Transverse colon (tissue), 4 donors: ENCODE data around the gene OR52W1. TPM values are rescaled to one million over a fixed set of nuclear protein-coding genes. Genes with fewer than 3 reads are reported as not detected.

Experiments
- DNase-seq: peaks from one replicate; pipeline ENCODE4 v3.0.0-alpha.2; 2019
- H3K27ac ChIP-seq, 4 donors: fragments of 200-600 bp; sonication (generic); 2 replicates each; pipeline ENCODE4 v1.5.1; 2016 to 2018; ENCODE audit warnings: inconsistent platforms in 4 of 4
- H3K27me3 ChIP-seq: fragments of 200-600 bp; sonication (generic); 2 replicates; pipeline ENCODE4 v1.5.1; 2017; ENCODE audit warnings: inconsistent platforms
- H3K36me3 ChIP-seq, 4 donors: fragments of 200-600 bp; sonication (generic); 2 replicates each; pipeline ENCODE4 v1.5.1; 2017 to 2019; ENCODE audit warnings: inconsistent platforms in 4 of 4
- H3K4me1 ChIP-seq, 4 donors: fragments of 200-600 bp; sonication (generic); 2 replicates each; pipeline ENCODE4 v1.5.1; 2017 to 2020; ENCODE audit warnings: inconsistent platforms in 4 of 4
- H3K4me3 ChIP-seq, 4 donors: fragments of 200-600 bp; sonication (generic); 1 replicate in 1 of 4; 2 replicates in 3 of 4; pipeline versions ENCODE4 v1.5.1 to v1.6.1; 2017 to 2019; ENCODE audit warnings: inconsistent platforms in 4 of 4
- H3K9me3 ChIP-seq, 2 donors: fragments of 200-600 bp; sonication (generic); 2 replicates each; pipeline ENCODE4 v1.5.1; 2017 to 2019; ENCODE audit warnings: inconsistent platforms in 2 of 2
- EP300 ChIP-seq: sonication (generic); formaldehyde crosslinking; IDR thresholded peaks from one replicate; pipeline ENCODE4 v1.6.1; 2017; ENCODE audit warnings: antibody characterized with exemption, low read depth
- POLR2A ChIP-seq: fragments of 450-650 bp; IDR thresholded peaks from one replicate; pipeline ENCODE4 v1.6.1; 2016; ENCODE audit warnings: antibody characterized with exemption, mild to moderate bottlenecking, moderate library complexity
- POLR2AphosphoS5 ChIP-seq, 3 donors: sonication (generic); formaldehyde crosslinking; IDR thresholded peaks; one replicate each; pipeline ENCODE4 v1.6.1; 2016; ENCODE audit warnings: antibody characterized with exemption in 3 of 3
- WGBS, 2 donors: methylation state at CpG; one replicate each; pipeline ENCODE4 v1.1.5; 2018; ENCODE audit warnings: low coverage in 1 of 2; 5-methylcytosine and 5-hydroxymethylcytosine counted together
- in situ Hi-C, 4 donors: fragments of 200-750 bp; cut with MboI; loops; one replicate each; pipeline versions ENCODE4 v1.15.0 to v1.15.1; 2017; ENCODE audit warnings: low sequenced_read_pairs in 3 of 4, low pct_ligation_motif_present in 1 of 4, low pct_unique_long_range_greater_than_20kb in 1 of 4
- intact Hi-C: fragments of 100-400 bp; cut with DNase I; formaldehyde crosslinking; loops from one replicate; pipeline ENCODE4 v1.15.1; 2023; ENCODE audit warnings: low total_unique reads
- total RNA-seq, 4 donors: library from RNA; depleted of rRNA; stranded (reverse); fragments of >200 nt; gene quantifications; one replicate each; pipeline ENCODE4 v1.1.0, GENCODE V29; 2016
- TF ChIP-seq, protein P1 (sequence below), 5 experiments: fragments of 200-600 bp in 3 of 5; fragments of 450-650 bp in 2 of 5; sonication (generic) in 3 of 5; IDR thresholded peaks; 1 replicate in 2 of 5; 2 replicates in 3 of 5; pipeline ENCODE4 v1.5.1; 2016 to 2017; ENCODE audit warnings: antibody characterized with exemption in 5 of 5, inconsistent platforms in 3 of 5, mild to moderate bottlenecking in 2 of 5, moderate library complexity in 1 of 5

Gene OR52W1
- total RNA-seq, 4 donors from 2014 or later: not detected

DNA sequence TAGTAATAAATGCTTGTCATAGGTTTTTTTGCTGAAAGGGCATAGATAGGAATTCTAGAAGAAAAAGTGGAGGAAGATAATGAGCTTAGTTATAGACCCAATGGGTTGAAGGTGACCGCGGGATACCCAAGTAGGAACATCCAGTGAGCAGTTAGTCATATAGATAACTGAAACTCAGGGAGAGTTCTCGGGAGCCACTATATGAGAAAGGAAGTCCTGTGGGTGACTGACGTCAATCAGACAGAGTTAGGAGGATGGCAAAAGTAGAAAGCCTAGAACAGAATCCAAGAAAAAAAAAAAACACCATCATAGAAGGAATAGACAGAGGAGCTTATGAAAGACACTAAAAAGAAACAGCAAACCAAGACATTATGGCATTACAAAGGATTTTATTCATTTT is 38.2 kb downstream of the OR52W1 start:
- TF ChIP-seq, protein P1, sequence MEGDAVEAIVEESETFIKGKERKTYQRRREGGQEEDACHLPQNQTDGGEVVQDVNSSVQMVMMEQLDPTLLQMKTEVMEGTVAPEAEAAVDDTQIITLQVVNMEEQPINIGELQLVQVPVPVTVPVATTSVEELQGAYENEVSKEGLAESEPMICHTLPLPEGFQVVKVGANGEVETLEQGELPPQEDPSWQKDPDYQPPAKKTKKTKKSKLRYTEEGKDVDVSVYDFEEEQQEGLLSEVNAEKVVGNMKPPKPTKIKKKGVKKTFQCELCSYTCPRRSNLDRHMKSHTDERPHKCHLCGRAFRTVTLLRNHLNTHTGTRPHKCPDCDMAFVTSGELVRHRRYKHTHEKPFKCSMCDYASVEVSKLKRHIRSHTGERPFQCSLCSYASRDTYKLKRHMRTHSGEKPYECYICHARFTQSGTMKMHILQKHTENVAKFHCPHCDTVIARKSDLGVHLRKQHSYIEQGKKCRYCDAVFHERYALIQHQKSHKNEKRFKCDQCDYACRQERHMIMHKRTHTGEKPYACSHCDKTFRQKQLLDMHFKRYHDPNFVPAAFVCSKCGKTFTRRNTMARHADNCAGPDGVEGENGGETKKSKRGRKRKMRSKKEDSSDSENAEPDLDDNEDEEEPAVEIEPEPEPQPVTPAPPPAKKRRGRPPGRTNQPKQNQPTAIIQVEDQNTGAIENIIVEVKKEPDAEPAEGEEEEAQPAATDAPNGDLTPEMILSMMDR (IDR thresholded peaks at IDR 0.05): no peak
- TF ChIP-seq POLR2A (no peak), POLR2AphosphoS5 (IDR thresholded peaks at IDR 0.05) (no peak), EP300 (no peak)
- Histone ChIP-seq H3K27me3 (no peaks in the 10 kb centered on the region), H3K4me3 (no peak overlapping the region), H3K9me3 (no peaks in the 10 kb centered on the region), H3K36me3 (no peaks in the 10 kb centered on the region), H3K27ac (no peak overlapping the region), H3K4me1 (peaks cover 4 to 15% (median 14%) of the 10 kb centered on the region in 4 donors)
- intact Hi-C loops: no loop called here
- DNase-seq: no peak
- in situ Hi-C loops: loop anchor here in 1 of 4 donors (10.0 kb wide), 1 partner anchor 248 kb away; the partner anchor contains the start of genes ARFIP2 and TIMM10B
- 73% methylated on average over 4 of the region's 4 CpGs for WGBS, 2 donors

DNA sequence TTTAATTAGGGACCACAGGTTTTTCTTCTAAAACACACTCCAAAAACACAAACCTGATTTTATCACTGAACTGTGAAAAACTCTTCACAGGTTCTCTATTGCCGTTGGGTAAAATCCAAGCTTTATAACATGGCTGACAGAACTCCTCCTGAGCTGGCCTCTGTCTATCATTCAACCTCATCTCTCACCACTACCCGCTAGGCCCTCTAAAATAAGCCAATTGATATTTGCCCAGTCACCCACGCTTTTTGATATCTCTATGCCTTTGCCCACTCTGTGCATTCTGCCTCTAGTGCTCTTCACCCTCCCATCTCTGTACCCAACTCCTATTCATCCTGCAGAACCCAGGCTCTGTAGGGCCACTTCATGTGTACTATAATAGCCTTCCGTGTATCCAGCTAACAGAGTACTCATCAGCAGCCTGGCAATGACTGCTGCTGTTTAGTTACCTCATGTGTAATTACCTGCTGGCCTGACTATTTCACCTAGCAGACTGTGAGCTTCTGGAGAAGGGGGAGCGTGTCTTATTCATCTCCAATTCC is 38.8 kb downstream of the OR52W1 start:
- Histone ChIP-seq H3K9me3 (no peaks in the 10 kb centered on the region), H3K27me3 (no peaks in the 10 kb centered on the region), H3K4me3 (no peak overlapping the region), H3K36me3 (no peaks in the 10 kb centered on the region), H3K4me1 (peaks cover 4 to 15% (median 12%) of the 10 kb centered on the region in 4 donors), H3K27ac (no peak overlapping the region)
- DNase-seq: no peak
- 64 to 97% methylated on average over 2 to 5 of the region's 5 CpGs for WGBS, 2 donors
- intact Hi-C loops (no loop called here), in situ Hi-C loops (loop anchor here in 1 of 4 donors (10.0 kb wide), 1 partner anchor 247 kb away; the partner anchor contains the start of genes ARFIP2 and TIMM10B)
- TF ChIP-seq, protein P1 (IDR thresholded peaks at IDR 0.05): no peak
- TF ChIP-seq POLR2A (no peak), EP300 (no peak), POLR2AphosphoS5 (IDR thresholded peaks at IDR 0.05) (no peak)

DNA sequence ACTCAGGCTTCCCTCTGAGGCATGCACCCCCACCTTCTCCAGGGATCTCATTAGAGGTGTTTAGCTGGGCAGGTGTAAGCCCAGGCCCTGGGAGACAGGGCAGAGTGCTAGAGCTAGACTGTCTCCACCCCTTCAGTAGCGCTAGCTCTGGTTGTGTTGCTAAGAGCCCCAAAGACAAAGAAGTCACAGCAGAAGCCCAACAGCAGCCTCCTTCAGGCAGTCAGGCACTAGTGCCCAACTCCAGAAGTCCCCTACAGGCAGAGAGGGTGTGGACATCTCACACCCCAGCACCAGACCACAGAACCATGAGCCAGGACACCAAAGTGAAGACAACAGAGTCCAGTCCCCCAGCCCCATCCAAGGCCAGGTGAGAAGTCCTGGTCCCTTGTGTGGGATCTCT is 39.9 kb downstream of the OR52W1 start, which contains the start of gene CNGA4:
Gene CNGA4 (plus strand): TSS at position 188 of the 400 bp plus-strand sequence. CDS start 118 bp downstream, at position 306.
- peaks cover 0 to 4% (median 1%) of the 10 kb centered on the region in 4 donors for H3K4me1 ChIP-seq
- TF ChIP-seq, protein P1 (IDR thresholded peaks at IDR 0.05): no peak
- TF ChIP-seq EP300 (no peak), POLR2A (no peak), POLR2AphosphoS5 (IDR thresholded peaks at IDR 0.05) (no peak)
- in situ Hi-C loops (loop anchor here in 1 of 4 donors (10.0 kb wide), 1 partner anchor 246 kb away; the partner anchor contains the start of genes ARFIP2 and TIMM10B), intact Hi-C loops (no loop called here)
- 92% methylated on average over 1 of the region's 1 CpG; no CpG with 5 or more reads in 1 of the 2 donors for WGBS, 2 donors
- H3K36me3 ChIP-seq: no peaks in the 10 kb centered on the region
- no peak for DNase-seq
- no peak within 1 kb of the TSS for H3K27ac ChIP-seq
- no peak within 1 kb of the TSS for H3K4me3 ChIP-seq
- H3K27me3 ChIP-seq: no peaks in the 10 kb centered on the region
- no peaks in the 10 kb centered on the region for H3K9me3 ChIP-seq

DNA sequence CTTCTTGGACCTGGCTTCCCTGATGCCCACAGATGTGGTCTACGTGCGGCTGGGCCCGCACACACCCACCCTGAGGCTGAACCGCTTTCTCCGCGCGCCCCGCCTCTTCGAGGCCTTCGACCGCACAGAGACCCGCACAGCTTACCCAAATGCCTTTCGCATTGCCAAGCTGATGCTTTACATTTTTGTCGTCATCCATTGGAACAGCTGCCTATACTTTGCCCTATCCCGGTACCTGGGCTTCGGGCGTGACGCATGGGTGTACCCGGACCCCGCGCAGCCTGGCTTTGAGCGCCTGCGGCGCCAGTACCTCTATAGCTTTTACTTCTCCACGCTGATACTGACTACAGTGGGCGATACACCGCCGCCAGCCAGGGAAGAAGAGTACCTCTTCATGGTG is 41.1 kb downstream of the OR52W1 start:
- no peak overlapping the region for H3K27ac ChIP-seq
- in situ Hi-C loops (no loop called here), intact Hi-C loops (no loop called here)
- no peaks in the 10 kb centered on the region for H3K9me3 ChIP-seq
- no peaks in the 10 kb centered on the region for H3K27me3 ChIP-seq
- TF ChIP-seq EP300: no peak
- no peak for TF ChIP-seq POLR2AphosphoS5 (IDR thresholded peaks at IDR 0.05)
- TF ChIP-seq POLR2A: no peak
- TF ChIP-seq, protein P1 (IDR thresholded peaks at IDR 0.05): no peak
- H3K4me3 ChIP-seq: no peak overlapping the region
- WGBS, 2 donors: 98% methylated on average over 8 to 28 of the region's 28 CpGs
- no peaks in the 10 kb centered on the region for H3K36me3 ChIP-seq
- DNase-seq: no peak
- no peaks in the 10 kb centered on the region for H3K4me1 ChIP-seq
